ENCODE measurements around the gene AFTPH.
A peak's percentile ranks its signal among the peaks of the same experiment; 100 is the strongest.

The AFTPH gene

GRCh38 chr2:64538764-64539433 is 14.8 kb downstream of the AFTPH start:
- no peak for TF ChIP-seq CTCF (IDR thresholded peaks at IDR 0.05; ENCODE audit: low read depth, low read length, missing control alignments)
- no peak for DNase-seq (ENCODE audit: low read depth)
- peak overlapping the region; percentile 15; the same call in 1 of the 2 replicates for H3K4me3 ChIP-seq (ENCODE audit: low read depth, low read length)

GRCh38 chr2:64540615-64541014 is 16.5 kb downstream of the AFTPH start:
- no peak for TF ChIP-seq CTCF (IDR thresholded peaks at IDR 0.05; ENCODE audit: low read depth, low read length, missing control alignments)
- no peak for DNase-seq (ENCODE audit: low read depth)
- no peak overlapping the region for H3K4me3 ChIP-seq (ENCODE audit: low read depth, low read length)

- no peak for DNase-seq (ENCODE audit: low read depth)
- no peak overlapping the region for H3K4me3 ChIP-seq (ENCODE audit: low read depth, low read length)
- TF ChIP-seq CTCF (IDR thresholded peaks at IDR 0.05; ENCODE audit: low read depth, low read length, missing control alignments) = no peak
Observed at GRCh38 chr2:64541547-64541946, 17.4 kb downstream of the AFTPH start.

GRCh38 chr2:64542071-64543007 is 18.2 kb downstream of the AFTPH start:
- TF ChIP-seq CTCF (IDR thresholded peaks at IDR 0.05; ENCODE audit: low read depth, low read length, missing control alignments) = no peak
- no peak for DNase-seq (ENCODE audit: low read depth)
- no peak overlapping the region for H3K4me3 ChIP-seq (ENCODE audit: low read depth, low read length)

- no peak overlapping the region for H3K4me3 ChIP-seq (ENCODE audit: low read depth, low read length)
- no peak for DNase-seq (ENCODE audit: low read depth)
- TF ChIP-seq CTCF (IDR thresholded peaks at IDR 0.05; ENCODE audit: low read depth, low read length, missing control alignments) = no peak
Observed at GRCh38 chr2:64543008-64543697, 19.0 kb downstream of the AFTPH start.

- no peak for DNase-seq (ENCODE audit: low read depth)
- H3K4me3 ChIP-seq (ENCODE audit: low read depth, low read length) = no peak overlapping the region
- TF ChIP-seq CTCF (IDR thresholded peaks at IDR 0.05; ENCODE audit: low read depth, low read length, missing control alignments) = no peak
Observed at GRCh38 chr2:64548761-64549160, 24.6 kb downstream of the AFTPH start.

All from GM12864 (cell line).